Tibial nerve (tissue), 4 donors: Measurements from ENCODE around the gene ACOT13. TPM values are rescaled to one million over a fixed set of nuclear protein-coding genes. Genes with fewer than 3 reads are reported as not detected.
"Not testable (repeated sequence)": the region's sequence is repeated elsewhere in the genome, so short reads cannot be mapped to it uniquely, and the experiment has no call there.

Experiments
- DNase-seq, 2 donors: peaks; one replicate each; pipeline ENCODE4 v3.0.0-alpha.2; 2019; ENCODE audit warnings: low spot score in 2 of 2
- H3K27ac ChIP-seq, 4 donors: fragments of 200-600 bp; sonication (generic) in 3 of 4; one replicate each; pipeline ENCODE4 v1.5.1; 2017 to 2019; ENCODE audit warnings: mild to moderate bottlenecking in 1 of 4
- H3K27me3 ChIP-seq, 2 donors: fragments of 200-600 bp; sonication (generic) in 1 of 2; one replicate each; pipeline versions ENCODE4 v1.5.1 to v1.6.0; 2017 to 2019
- H3K36me3 ChIP-seq, 3 donors: fragments of 200-600 bp; sonication (generic); one replicate each; pipeline ENCODE4 v1.5.1; 2018 to 2019
- H3K4me1 ChIP-seq, 4 donors: fragments of 200-600 bp; sonication (generic) in 3 of 4; one replicate each; pipeline ENCODE4 v1.5.1; 2017 to 2019
- H3K4me3 ChIP-seq, 4 donors: fragments of 200-600 bp; sonication (generic) in 3 of 4; one replicate each; pipeline ENCODE4 v1.5.1; 2017 to 2019; ENCODE audit warnings: mild to moderate bottlenecking in 1 of 4, moderate library complexity in 1 of 4
- H3K9me3 ChIP-seq, 4 donors: fragments of 200-600 bp; sonication (generic) in 3 of 4; one replicate each; pipeline ENCODE4 v1.5.1; 2017 to 2019
- EP300 ChIP-seq, 2 donors: sonication (generic); formaldehyde crosslinking; IDR thresholded peaks; one replicate each; pipeline ENCODE4 v1.6.1; 2017; ENCODE audit warnings: antibody characterized with exemption in 2 of 2, mild to moderate bottlenecking in 1 of 2
- POLR2A ChIP-seq, 2 donors: fragments of 450-650 bp; IDR thresholded peaks; one replicate each; pipeline ENCODE4 v1.6.1; 2017; ENCODE audit warnings: antibody characterized with exemption in 2 of 2, mild to moderate bottlenecking in 2 of 2, moderate library complexity in 2 of 2
- WGBS, 2 donors: methylation state at CpG; one replicate each; pipeline ENCODE4 v1.1.5; 2018; 5-methylcytosine and 5-hydroxymethylcytosine counted together
- total RNA-seq, 4 donors: library from RNA; depleted of rRNA; stranded (reverse); fragments of >200 nt; gene quantifications; one replicate each; pipeline ENCODE4 v1.1.0, GENCODE V29; 2016
- TF ChIP-seq, protein P1 (sequence below), 5 experiments: fragments of 200-600 bp in 3 of 5; fragments of 450-650 bp in 2 of 5; sonication (generic) in 3 of 5; IDR thresholded peaks; one replicate each; pipeline ENCODE4 v1.5.1; 2016 to 2019; ENCODE audit warnings: antibody characterized with exemption in 5 of 5, mild to moderate bottlenecking in 3 of 5, moderate library complexity in 2 of 5

The ACOT13 gene
- total RNA-seq, 4 donors from 2014 or later, result 3.3 to 10.2 (median 7.5) TPM

- Histone ChIP-seq H3K4me3 (no peak overlapping the region), H3K36me3 (peaks cover 0 to 100% (median 37%) of the 10 kb centered on the region in 3 donors), H3K27ac (no peak overlapping the region), H3K4me1 (peaks cover 0 to 47% (median 16%) of the 10 kb centered on the region in 4 donors), H3K9me3 (no peaks in the 10 kb centered on the region), H3K27me3 (no peaks in the 10 kb centered on the region)
- TF ChIP-seq, protein P1, sequence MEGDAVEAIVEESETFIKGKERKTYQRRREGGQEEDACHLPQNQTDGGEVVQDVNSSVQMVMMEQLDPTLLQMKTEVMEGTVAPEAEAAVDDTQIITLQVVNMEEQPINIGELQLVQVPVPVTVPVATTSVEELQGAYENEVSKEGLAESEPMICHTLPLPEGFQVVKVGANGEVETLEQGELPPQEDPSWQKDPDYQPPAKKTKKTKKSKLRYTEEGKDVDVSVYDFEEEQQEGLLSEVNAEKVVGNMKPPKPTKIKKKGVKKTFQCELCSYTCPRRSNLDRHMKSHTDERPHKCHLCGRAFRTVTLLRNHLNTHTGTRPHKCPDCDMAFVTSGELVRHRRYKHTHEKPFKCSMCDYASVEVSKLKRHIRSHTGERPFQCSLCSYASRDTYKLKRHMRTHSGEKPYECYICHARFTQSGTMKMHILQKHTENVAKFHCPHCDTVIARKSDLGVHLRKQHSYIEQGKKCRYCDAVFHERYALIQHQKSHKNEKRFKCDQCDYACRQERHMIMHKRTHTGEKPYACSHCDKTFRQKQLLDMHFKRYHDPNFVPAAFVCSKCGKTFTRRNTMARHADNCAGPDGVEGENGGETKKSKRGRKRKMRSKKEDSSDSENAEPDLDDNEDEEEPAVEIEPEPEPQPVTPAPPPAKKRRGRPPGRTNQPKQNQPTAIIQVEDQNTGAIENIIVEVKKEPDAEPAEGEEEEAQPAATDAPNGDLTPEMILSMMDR (IDR thresholded peaks at IDR 0.05), result no peak
- no peak for TF ChIP-seq EP300 (IDR thresholded peaks at IDR 0.05)
- TF ChIP-seq POLR2A (IDR thresholded peaks at IDR 0.05), result no peak
- 87% methylated on average over 4 of the region's 4 CpGs for WGBS, 2 donors
- no peak for DNase-seq
Observed at GRCh38 chr6:24709014-24709711, 42.3 kb downstream of the ACOT13 start.

- Histone ChIP-seq H3K4me3 (no peak overlapping the region), H3K27me3 (no peaks in the 10 kb centered on the region), H3K36me3 (peaks cover 0 to 99% (median 39%) of the 10 kb centered on the region in 3 donors), H3K4me1 (peaks cover 0 to 60% (median 27%) of the 10 kb centered on the region in 4 donors), H3K9me3 (no peaks in the 10 kb centered on the region), H3K27ac (no peak overlapping the region)
- no peak for DNase-seq
- TF ChIP-seq POLR2A (IDR thresholded peaks at IDR 0.05), result no peak
- 91 to 93% methylated on average over 10 of the region's 10 CpGs for WGBS, 2 donors
Observed at GRCh38 chr6:24710519-24711303, 43.8 kb downstream of the ACOT13 start.

GRCh38 chr6:24716602-24717148 lies 49.8 kb downstream of the ACOT13 start:
- not testable (repeated sequence) for DNase-seq, H3K27me3 ChIP-seq, H3K9me3 ChIP-seq
- H3K4me1 ChIP-seq, result peaks cover 0 to 70% (median 40%) of the 10 kb centered on the region in 4 donors
- 82 to 85% methylated on average over 7 of the region's 7 CpGs for WGBS, 2 donors
- H3K36me3 ChIP-seq, result peaks cover 0 to 50% (median 13%) of the 10 kb centered on the region in 3 donors
- H3K4me3 ChIP-seq, result peak overlapping the region in 1 of 4 donors; percentile 69
- peak overlapping the region in 1 of 4 donors; percentile 96 for H3K27ac ChIP-seq

DNA sequence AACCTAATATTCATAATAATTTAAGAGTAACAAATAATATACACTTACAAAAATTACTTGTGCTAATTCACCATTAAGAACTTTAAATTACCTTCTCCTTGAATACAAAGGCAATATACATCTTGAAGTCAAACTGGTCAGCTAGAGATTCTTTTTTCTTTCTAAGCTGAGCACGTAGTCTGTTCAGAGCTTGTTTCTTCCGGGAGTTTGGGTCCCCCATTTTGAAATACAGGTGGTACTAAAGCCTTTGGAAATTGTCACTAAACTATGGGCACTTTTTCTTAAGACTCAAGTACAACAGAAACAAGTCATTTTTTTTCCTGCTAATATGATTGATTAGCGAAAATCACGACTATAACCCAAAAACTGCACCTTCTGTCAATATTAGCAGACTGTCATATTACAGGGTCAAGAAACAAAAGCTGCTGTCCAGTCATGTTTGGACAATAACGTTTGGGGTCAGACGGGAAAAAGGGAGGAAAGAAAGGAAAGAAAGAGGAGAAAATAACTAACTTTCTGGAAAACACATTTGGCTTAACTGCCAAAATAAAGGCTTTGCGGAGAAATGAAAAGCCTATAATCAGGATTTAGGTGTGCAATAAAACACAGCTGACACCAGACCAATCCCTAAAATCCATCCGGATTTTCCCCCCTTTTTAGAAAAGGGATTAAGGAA lies 51.7 kb downstream of the ACOT13 start:
- TF ChIP-seq, protein P1 (IDR thresholded peaks at IDR 0.05), result no peak
- TF ChIP-seq POLR2A (IDR thresholded peaks at IDR 0.05) (no peak), EP300 (IDR thresholded peaks at IDR 0.05) (no peak)
- DNase-seq, result no peak
- Histone ChIP-seq H3K27me3 (no peaks in the 10 kb centered on the region), H3K4me3 (peak overlapping the region; percentile 69 to 86 (median 74)), H3K36me3 (peaks cover 0 to 31% (median 8%) of the 10 kb centered on the region in 3 donors), H3K4me1 (peaks cover 0 to 57% (median 31%) of the 10 kb centered on the region in 4 donors), H3K9me3 (no peaks in the 10 kb centered on the region), H3K27ac (peak overlapping the region; percentile 96 to 100 (median 97))
- 9 to 13% methylated on average over 8 of the region's 8 CpGs for WGBS, 2 donors

DNA sequence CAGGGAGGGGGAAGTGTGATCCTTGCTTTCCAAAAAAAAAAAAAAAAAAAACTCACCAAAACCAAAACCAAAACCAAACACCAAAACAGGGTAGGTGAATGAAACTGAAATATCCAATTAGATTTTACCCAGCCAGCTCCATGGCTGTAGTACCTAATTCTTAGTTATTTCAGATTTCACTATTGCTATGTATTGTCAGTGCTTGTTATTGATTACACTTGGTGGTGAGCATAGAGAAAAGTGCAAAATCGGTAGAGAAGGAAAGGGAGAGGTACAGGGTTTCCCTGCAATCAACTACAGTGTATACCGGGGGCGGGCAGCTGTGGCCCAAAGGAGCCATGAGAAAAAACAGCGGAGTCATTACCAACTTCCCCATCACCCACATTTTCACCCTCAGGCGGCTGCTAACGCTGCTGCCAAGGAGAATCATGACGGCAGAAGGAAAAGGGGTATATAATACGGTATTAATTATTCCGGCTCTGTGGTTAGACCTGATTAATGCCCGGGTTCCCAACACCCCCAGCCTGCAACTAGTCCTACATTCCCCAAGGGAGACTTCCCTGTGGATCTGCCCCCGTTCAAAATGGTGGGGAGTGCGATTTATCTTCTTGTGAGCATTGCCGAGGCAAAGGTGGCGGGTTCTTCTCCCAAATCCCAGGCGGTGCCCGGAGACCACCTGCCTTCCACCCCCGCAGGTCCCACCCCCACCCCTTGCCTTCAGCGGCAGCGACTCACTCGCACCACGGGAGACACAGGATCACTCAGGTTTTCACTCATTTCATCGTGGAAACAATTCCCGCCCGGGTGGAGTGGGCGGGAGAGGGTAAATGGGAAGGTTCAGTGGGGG lies 52.5 kb downstream of the ACOT13 start, which contains the start of gene C6orf62:
TSS of gene C6orf62 (minus strand) at position 30 of the 847 bp plus-strand sequence. CDS start 486 bp downstream, outside the sequence.
- peak within 1 kb of the TSS; percentile 69 to 86 (median 74) for H3K4me3 ChIP-seq
- H3K36me3 ChIP-seq, result peaks cover 0 to 23% (median under 1%) of the 10 kb centered on the region in 3 donors
- DNase-seq, result no peak
- H3K4me1 ChIP-seq, result peaks cover 0 to 50% (median 28%) of the 10 kb centered on the region in 4 donors
- no peaks in the 10 kb centered on the region for H3K27me3 ChIP-seq
- H3K27ac ChIP-seq, result peak within 1 kb of the TSS; percentile 96 to 100 (median 97)
- TF ChIP-seq EP300 (IDR thresholded peaks at IDR 0.05), result peak in 1 of 2 donors; percentile 44
- no peak for TF ChIP-seq POLR2A (IDR thresholded peaks at IDR 0.05)
- H3K9me3 ChIP-seq, result no peaks in the 10 kb centered on the region
- WGBS, 2 donors, result 1 to 2% methylated on average over 24 to 25 of the region's 25 CpGs
